Measurements from ENCODE around the gene ZNF428. TPM values are rescaled to one million over a fixed set of nuclear protein-coding genes. Genes with fewer than 3 reads are reported as not detected.

Gene ZNF428
- total RNA-seq, 4 donors from 2014 or later, result 28.9 to 61.5 (median 33.5) TPM

DNA sequence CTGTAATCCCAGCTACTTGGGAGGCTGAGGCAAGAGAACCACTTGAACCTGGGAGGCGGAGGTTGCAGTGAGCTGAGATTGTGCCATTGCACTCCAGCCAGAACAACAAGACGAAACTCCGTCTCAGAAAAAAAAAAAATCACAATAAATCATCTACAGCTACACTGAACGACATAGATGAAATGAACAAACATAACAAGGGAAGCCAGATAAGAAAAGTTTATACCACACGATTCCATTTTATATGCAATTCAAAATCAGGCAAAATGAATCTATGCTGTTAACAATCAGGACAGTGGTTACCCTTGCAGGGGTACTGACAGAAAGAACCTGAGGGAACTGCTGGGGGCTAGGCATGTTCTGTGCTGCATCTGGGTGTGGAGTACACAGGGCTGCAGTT is 49.8 kb downstream of the ZNF428 start:
- intact Hi-C loops (cut with DNase I), result loop anchor here (5.0 kb wide), 1 partner anchor 32 kb away; no protein-coding TSS in a partner anchor
- no peak for DNase-seq
- Histone ChIP-seq H3K4me3 (replicated peaks in 1 of 3) (no peak overlapping the region), H3K27me3 (no peaks in the 10 kb centered on the region), H3K9me3 (no peaks in the 10 kb centered on the region), H3K36me3 (no peaks in the 10 kb centered on the region), H3K4me1 (peaks cover 11 to 12% of the 10 kb centered on the region in 2 donors), H3K27ac (no peak overlapping the region)
- TF ChIP-seq CTCF (IDR thresholded peaks at IDR 0.05) (no peak), POLR2A (IDR thresholded peaks at IDR 0.05) (no peak)
- 92 to 95% methylated on average over 5 of the region's 5 CpGs for WGBS, 2 donors

DNA sequence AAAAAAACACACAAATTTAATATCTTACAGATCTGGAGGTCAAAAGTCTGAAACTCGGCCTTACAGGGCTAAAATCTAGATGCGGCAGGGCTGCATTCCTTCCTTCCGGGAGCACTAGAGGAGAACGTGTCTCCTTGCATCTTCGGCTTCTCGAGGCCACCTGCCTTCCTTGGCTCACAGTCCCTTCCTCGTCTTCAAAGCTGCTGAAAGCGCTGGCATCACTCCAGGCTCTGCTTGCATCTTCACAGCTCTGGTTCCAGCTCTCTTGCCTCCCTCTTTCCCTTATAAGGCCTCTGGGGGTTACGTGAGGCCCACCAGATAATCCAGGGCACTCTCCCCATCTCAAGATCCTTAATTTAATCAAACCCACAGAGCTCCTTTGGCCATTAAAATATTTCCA is 54.6 kb downstream of the ZNF428 start:
- no peaks in the 10 kb centered on the region for H3K27me3 ChIP-seq
- intact Hi-C loops (cut with DNase I), result no loop called here
- H3K9me3 ChIP-seq, result no peaks in the 10 kb centered on the region
- H3K27ac ChIP-seq, result no peak overlapping the region
- H3K36me3 ChIP-seq, result peaks cover 0 to 9% of the 10 kb centered on the region in 2 donors
- DNase-seq, result no peak
- H3K4me1 ChIP-seq, result no peaks in the 10 kb centered on the region
- 76 to 77% methylated on average over 9 of the region's 9 CpGs for WGBS, 2 donors
- no peak overlapping the region for H3K4me3 ChIP-seq (replicated peaks in 1 of 3)
- TF ChIP-seq POLR2A (IDR thresholded peaks at IDR 0.05) (no peak), CTCF (IDR thresholded peaks at IDR 0.05) (no peak)

- Histone ChIP-seq H3K9me3 (no peaks in the 10 kb centered on the region), H3K4me1 (no peaks in the 10 kb centered on the region), H3K27me3 (no peaks in the 10 kb centered on the region), H3K27ac (no peak overlapping the region), H3K36me3 (peaks cover 0 to 13% of the 10 kb centered on the region in 2 donors), H3K4me3 (replicated peaks in 1 of 3) (no peak overlapping the region)
- no peak for TF ChIP-seq CTCF (IDR thresholded peaks at IDR 0.05)
- TF ChIP-seq POLR2A (IDR thresholded peaks at IDR 0.05), result no peak
- intact Hi-C loops (cut with DNase I), result no loop called here
- WGBS, 2 donors, result 91% methylated on average over 10 of the region's 10 CpGs
- no peak for DNase-seq
Measured at GRCh38 chr19:43563816-43564457, 55.5 kb downstream of the ZNF428 start.

DNA sequence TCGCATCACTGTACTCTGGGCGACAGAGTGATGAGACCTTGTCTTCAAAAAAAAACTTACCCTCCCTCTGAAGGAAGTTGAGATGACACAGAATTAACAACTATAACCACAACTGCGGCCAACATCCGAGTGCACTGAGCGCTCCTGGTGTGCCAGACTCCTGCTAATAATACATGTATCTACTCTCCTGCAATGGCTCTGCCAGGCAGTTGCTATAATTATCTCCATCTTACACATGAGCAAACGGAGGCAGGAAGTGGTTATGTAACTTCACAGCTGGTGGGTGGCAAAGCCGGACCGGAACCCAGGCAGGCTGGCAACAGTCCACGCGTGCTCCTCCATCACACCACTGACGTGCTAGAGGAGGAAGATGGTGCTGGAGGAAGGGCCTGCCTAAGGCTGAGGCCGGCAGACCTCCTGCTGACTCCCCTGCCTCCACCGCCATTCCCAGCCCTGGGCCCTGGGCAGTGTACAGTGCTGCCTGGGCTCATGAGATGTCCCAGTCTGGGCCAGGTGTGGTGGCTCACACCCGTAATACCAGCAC is 56.7 kb downstream of the ZNF428 start:
- TF ChIP-seq CTCF (IDR thresholded peaks at IDR 0.05) (no peak), POLR2A (IDR thresholded peaks at IDR 0.05) (no peak)
- Histone ChIP-seq H3K27ac (peak overlapping the region in 2 of 3 donors; percentile 12 to 28), H3K4me1 (no peaks in the 10 kb centered on the region), H3K36me3 (peaks cover 0 to 17% of the 10 kb centered on the region in 2 donors), H3K4me3 (replicated peaks in 1 of 3) (no peak overlapping the region), H3K27me3 (no peaks in the 10 kb centered on the region), H3K9me3 (no peaks in the 10 kb centered on the region)
- DNase-seq, result peak; percentile 39 to 46
- intact Hi-C loops (cut with DNase I), result no loop called here
- whole genome bisulfite sequencing, 2 donors, result 74 to 81% methylated on average over 13 to 14 of the region's 14 CpGs

DNA sequence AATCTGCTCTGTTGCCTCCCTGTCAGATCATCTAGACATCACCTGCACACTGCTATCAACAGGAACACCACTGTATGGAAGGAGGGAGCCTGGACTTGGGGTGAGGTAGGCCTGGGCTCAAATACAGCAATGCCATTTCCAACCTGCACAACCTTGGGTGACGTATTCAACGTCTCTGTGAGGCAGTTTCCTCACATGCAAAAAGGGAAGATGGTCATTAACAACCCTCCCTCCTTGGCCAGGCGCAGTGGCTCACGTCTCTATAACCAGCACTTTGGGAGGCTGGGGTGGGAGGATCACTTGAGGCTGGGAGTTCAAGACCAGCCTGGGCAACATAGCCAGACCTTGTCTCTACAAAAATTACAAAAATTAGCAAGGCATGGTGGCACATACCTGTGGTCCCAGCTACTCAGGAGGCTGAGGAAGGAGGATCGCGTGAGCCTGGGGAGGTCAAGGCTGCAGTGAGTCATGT is 57.2 kb downstream of the ZNF428 start:
- H3K27ac ChIP-seq, result peak overlapping the region in 2 of 3 donors; percentile 12 to 28
- H3K27me3 ChIP-seq, result no peaks in the 10 kb centered on the region
- no peaks in the 10 kb centered on the region for H3K9me3 ChIP-seq
- no peaks in the 10 kb centered on the region for H3K4me1 ChIP-seq
- peaks cover 0 to 18% of the 10 kb centered on the region in 2 donors for H3K36me3 ChIP-seq
- H3K4me3 ChIP-seq (replicated peaks in 1 of 3), result no peak overlapping the region
- no peak for DNase-seq
- WGBS, 2 donors, result 86 to 92% methylated on average over 6 of the region's 6 CpGs
- intact Hi-C loops (cut with DNase I), result no loop called here
- TF ChIP-seq POLR2A (IDR thresholded peaks at IDR 0.05), result no peak
- no peak for TF ChIP-seq CTCF (IDR thresholded peaks at IDR 0.05)

Measured in thyroid gland (tissue), 4 donors.